ENCODE results near the gene CRYL1. TPM values are rescaled to one million over a fixed set of nuclear protein-coding genes. Genes with fewer than 3 reads are reported as not detected.

The CRYL1 gene
- total RNA-seq, 1 experiment from 2014 or later, result 2.9 TPM

DNA sequence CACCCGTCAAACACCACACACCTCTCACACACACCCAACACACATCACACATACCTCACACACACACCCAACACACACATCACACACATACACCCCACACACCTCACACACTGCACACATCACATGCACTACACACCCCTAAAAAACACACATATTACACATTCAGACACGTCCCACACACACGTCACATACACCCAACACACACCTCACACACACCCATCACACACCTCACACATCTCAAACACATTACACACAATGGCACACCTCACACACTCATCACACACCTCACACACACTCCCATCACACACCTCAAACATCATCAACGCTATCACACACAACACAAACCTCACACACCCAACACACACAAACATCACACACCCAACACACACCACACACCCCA is 133.1 kb downstream of the CRYL1 start:
- Mint-ChIP-seq H3K27ac (no peak overlapping the region), H3K27me3 (ENCODE audit: low read depth) (no peaks in the 10 kb centered on the region), H3K4me1 (no peaks in the 10 kb centered on the region), H3K36me3 (no peaks in the 10 kb centered on the region), H3K9me3 (peaks cover 7% of the 10 kb centered on the region), H3K4me3 (no peak overlapping the region)
- ATAC-seq, result no peak
- ChIA-PET POLR2A (no interaction called here), CTCF (no interaction called here)
- TF ChIP-seq ZNF219 (CRISPR knock-in tag; IDR thresholded peaks at IDR 0.05; ENCODE audit: borderline replicate concordance), result no peak
- TF ChIP-seq, protein P1, sequence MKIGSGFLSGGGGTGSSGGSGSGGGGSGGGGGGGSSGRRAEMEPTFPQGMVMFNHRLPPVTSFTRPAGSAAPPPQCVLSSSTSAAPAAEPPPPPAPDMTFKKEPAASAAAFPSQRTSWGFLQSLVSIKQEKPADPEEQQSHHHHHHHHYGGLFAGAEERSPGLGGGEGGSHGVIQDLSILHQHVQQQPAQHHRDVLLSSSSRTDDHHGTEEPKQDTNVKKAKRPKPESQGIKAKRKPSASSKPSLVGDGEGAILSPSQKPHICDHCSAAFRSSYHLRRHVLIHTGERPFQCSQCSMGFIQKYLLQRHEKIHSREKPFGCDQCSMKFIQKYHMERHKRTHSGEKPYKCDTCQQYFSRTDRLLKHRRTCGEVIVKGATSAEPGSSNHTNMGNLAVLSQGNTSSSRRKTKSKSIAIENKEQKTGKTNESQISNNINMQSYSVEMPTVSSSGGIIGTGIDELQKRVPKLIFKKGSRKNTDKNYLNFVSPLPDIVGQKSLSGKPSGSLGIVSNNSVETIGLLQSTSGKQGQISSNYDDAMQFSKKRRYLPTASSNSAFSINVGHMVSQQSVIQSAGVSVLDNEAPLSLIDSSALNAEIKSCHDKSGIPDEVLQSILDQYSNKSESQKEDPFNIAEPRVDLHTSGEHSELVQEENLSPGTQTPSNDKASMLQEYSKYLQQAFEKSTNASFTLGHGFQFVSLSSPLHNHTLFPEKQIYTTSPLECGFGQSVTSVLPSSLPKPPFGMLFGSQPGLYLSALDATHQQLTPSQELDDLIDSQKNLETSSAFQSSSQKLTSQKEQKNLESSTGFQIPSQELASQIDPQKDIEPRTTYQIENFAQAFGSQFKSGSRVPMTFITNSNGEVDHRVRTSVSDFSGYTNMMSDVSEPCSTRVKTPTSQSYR (CRISPR knock-in tag; IDR thresholded peaks at IDR 0.05), result no peak
- no peak for DNase-seq (ENCODE audit: low spot score)

GRCh38 chr13:20391597-20392452 is 133.8 kb downstream of the CRYL1 start:
- H3K36me3 Mint-ChIP-seq, result peaks cover under 1% of the 10 kb centered on the region; the same call in 1 of the 2 replicates
- TF ChIP-seq IRF2 (CRISPR knock-in tag; IDR thresholded peaks at IDR 0.05; ENCODE audit: borderline replicate concordance, low read depth) (no peak), GTF2I (CRISPR knock-in tag; conservative IDR thresholded peaks at IDR 0.05) (no peak), CBFB (CRISPR knock-in tag; IDR thresholded peaks at IDR 0.05; ENCODE audit: low read depth) (no peak), MXD4 (CRISPR knock-in tag; IDR thresholded peaks at IDR 0.05; ENCODE audit: borderline replicate concordance) (no peak), ZNF416 (CRISPR knock-in tag; IDR thresholded peaks at IDR 0.05) (no peak), ZNF396 (CRISPR knock-in tag; IDR thresholded peaks at IDR 0.05; ENCODE audit: borderline replicate concordance) (no peak), IRF1 (CRISPR knock-in tag; IDR thresholded peaks at IDR 0.05) (no peak)
- TF ChIP-seq, protein P2, sequence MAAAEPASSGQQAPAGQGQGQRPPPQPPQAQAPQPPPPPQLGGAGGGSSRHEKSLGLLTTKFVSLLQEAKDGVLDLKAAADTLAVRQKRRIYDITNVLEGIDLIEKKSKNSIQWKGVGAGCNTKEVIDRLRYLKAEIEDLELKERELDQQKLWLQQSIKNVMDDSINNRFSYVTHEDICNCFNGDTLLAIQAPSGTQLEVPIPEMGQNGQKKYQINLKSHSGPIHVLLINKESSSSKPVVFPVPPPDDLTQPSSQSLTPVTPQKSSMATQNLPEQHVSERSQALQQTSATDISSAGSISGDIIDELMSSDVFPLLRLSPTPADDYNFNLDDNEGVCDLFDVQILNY (CRISPR knock-in tag; IDR thresholded peaks at IDR 0.05), result no peak
- POLR2A ChIA-PET, result no interaction called here
- no peaks in the 10 kb centered on the region for H3K4me1 Mint-ChIP-seq
- ATAC-seq (peak; percentile 53), DNase-seq (ENCODE audit: low spot score) (peak; percentile 41)
- peaks cover 10% of the 10 kb centered on the region for H3K9me3 Mint-ChIP-seq
- no peak overlapping the region for H3K4me3 Mint-ChIP-seq
- CTCF ChIA-PET, result no interaction called here
- no peak overlapping the region for H3K27ac Mint-ChIP-seq
- H3K27me3 Mint-ChIP-seq (ENCODE audit: low read depth), result no peaks in the 10 kb centered on the region

DNA sequence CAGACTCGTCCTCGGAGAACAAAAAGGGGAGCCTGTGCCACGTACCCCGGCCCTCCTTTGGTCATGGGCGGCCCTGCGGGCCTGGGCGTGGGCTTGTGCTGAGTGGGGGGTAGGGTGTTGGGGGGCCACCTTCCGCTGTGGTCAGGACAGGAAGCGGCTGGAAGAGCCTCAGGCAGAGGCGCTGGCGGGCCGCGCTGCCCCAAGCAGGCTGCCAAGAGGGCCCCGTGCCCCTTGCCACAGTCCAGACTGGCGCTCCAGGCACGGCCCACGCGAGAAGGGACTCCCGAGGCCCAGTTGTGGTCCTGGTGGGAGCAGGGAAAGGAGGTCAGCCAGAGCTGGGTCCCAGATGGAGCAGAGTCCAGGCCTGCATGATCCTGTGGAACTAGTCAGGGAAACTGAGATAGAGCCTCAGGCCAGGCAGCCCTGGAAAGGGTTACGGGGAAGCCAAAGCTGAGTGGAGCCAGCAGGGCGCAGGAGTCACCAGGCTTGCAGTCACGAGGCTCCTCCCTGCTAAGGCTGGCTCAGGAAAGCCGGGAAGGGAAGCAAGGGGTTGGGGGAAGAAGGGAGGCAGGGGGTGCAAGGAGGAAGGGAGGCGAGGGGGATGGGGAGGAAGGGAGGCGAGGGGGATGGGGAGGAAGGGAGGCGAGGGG is 135.0 kb downstream of the CRYL1 start:
- TF ChIP-seq ARID4B (CRISPR knock-in tag; IDR thresholded peaks at IDR 0.05; ENCODE audit: borderline replicate concordance) (no peak), MXD4 (CRISPR knock-in tag; IDR thresholded peaks at IDR 0.05; ENCODE audit: borderline replicate concordance) (no peak)
- TF ChIP-seq, protein P3, sequence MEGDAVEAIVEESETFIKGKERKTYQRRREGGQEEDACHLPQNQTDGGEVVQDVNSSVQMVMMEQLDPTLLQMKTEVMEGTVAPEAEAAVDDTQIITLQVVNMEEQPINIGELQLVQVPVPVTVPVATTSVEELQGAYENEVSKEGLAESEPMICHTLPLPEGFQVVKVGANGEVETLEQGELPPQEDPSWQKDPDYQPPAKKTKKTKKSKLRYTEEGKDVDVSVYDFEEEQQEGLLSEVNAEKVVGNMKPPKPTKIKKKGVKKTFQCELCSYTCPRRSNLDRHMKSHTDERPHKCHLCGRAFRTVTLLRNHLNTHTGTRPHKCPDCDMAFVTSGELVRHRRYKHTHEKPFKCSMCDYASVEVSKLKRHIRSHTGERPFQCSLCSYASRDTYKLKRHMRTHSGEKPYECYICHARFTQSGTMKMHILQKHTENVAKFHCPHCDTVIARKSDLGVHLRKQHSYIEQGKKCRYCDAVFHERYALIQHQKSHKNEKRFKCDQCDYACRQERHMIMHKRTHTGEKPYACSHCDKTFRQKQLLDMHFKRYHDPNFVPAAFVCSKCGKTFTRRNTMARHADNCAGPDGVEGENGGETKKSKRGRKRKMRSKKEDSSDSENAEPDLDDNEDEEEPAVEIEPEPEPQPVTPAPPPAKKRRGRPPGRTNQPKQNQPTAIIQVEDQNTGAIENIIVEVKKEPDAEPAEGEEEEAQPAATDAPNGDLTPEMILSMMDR (IDR thresholded peaks at IDR 0.05), result no peak
- Mint-ChIP-seq H3K4me3 (no peak overlapping the region), H3K27me3 (ENCODE audit: low read depth) (no peaks in the 10 kb centered on the region), H3K4me1 (no peaks in the 10 kb centered on the region), H3K27ac (no peak overlapping the region), H3K9me3 (peaks cover 17% of the 10 kb centered on the region), H3K36me3 (peaks cover 4% of the 10 kb centered on the region)
- ATAC-seq (no peak; the same call in 1 of the 2 replicates), DNase-seq (ENCODE audit: low spot score) (no peak)
- CTCF ChIA-PET, result no interaction called here
- POLR2A ChIA-PET, result no interaction called here

All from WTC11 (cell line).